Fibroblast of lung (primary cell): ENCODE measurements around the gene RAB3A. TPM values are rescaled to one million over a fixed set of nuclear protein-coding genes. Genes with fewer than 3 reads are reported as not detected.

Source experiments
- DNase-seq, 2 donors: peaks; one replicate each; pipeline versions ENCODE4 v3.0.0 to v3.0.0-alpha.2; 2010; ENCODE audit warnings: low read depth in 2 of 2
- H2AFZ ChIP-seq: 2 replicates; pipeline ENCODE4 v1.5.1; 2012; ENCODE audit warnings: low read length, control low read depth, inconsistent platforms
- H3K27ac ChIP-seq: 2 replicates; pipeline ENCODE4 v1.5.1; 2011; ENCODE audit warnings: low read length, control low read depth; ENCODE audit not compliant: insufficient read depth
- H3K27me3 ChIP-seq: 2 replicates; pipeline ENCODE4 v1.5.1; 2011; ENCODE audit warnings: mild to moderate bottlenecking, low read length; ENCODE audit not compliant: control insufficient read depth, insufficient read depth
- H3K36me3 ChIP-seq: 2 replicates; pipeline ENCODE4 v1.5.1; 2011; ENCODE audit warnings: low read length; ENCODE audit not compliant: control insufficient read depth, insufficient read depth
- H3K4me1 ChIP-seq: 2 replicates; pipeline ENCODE4 v1.5.1; 2011; ENCODE audit warnings: low read length; ENCODE audit not compliant: control insufficient read depth, insufficient read depth; ENCODE audit errors: extremely low read depth
- H3K4me2 ChIP-seq: 2 replicates; pipeline ENCODE4 v1.5.1; 2011; ENCODE audit warnings: low read length, control low read depth; ENCODE audit not compliant: insufficient read depth; ENCODE audit errors: extremely low read depth
- H3K4me3 ChIP-seq, 4 experiments: fragments of 200-600 bp in 1 of 4; sonication (generic) in 1 of 4; replicated peaks in 1 of 4; 2 replicates each; pipeline ENCODE4 v1.5.1; 2011 to 2016; ENCODE audit warnings: low read length in 4 of 4, low read depth in 3 of 4, mild to moderate bottlenecking in 3 of 4, control low read depth in 2 of 4, inconsistent platforms in 1 of 4, mixed read lengths in 1 of 4; ENCODE audit not compliant: insufficient read depth in 1 of 4; ENCODE audit errors: control extremely low read depth in 1 of 4
- H3K79me2 ChIP-seq: 2 replicates; pipeline ENCODE4 v1.5.1; 2012; ENCODE audit warnings: mild to moderate bottlenecking, low read length, inconsistent platforms; ENCODE audit not compliant: control insufficient read depth, insufficient read depth
- H3K9ac ChIP-seq: 2 replicates; pipeline ENCODE4 v1.5.1; 2011; ENCODE audit warnings: mild to moderate bottlenecking, low read length, control low read depth; ENCODE audit not compliant: insufficient read depth
- H3K9me3 ChIP-seq: 2 replicates; pipeline ENCODE4 v1.5.1; 2012; ENCODE audit warnings: low read depth, low read length; ENCODE audit not compliant: control insufficient read depth, insufficient read depth
- H4K20me1 ChIP-seq: 2 replicates; pipeline ENCODE4 v1.5.1; 2011; ENCODE audit warnings: low read length; ENCODE audit not compliant: control insufficient read depth, insufficient read depth; ENCODE audit errors: extremely low read depth
- CTCF ChIP-seq, 2 donors: IDR thresholded peaks in 1 of 2; conservative IDR thresholded peaks in 1 of 2; 1 replicate in 1 of 2; 2 replicates in 1 of 2; pipeline ENCODE4 v1.5.1; 2011 to 2012; ENCODE audit warnings: low read length in 2 of 2, control low read depth in 1 of 2, inconsistent platforms in 1 of 2, low read depth in 1 of 2, mild to moderate bottlenecking in 1 of 2
- EZH2 ChIP-seq: IDR thresholded peaks from 2 replicates; pipeline ENCODE4 v1.5.1; 2012; ENCODE audit warnings: low read length, control low read depth, mild to moderate bottlenecking; ENCODE audit errors: missing control alignments
- polyA plus RNA-seq, 2 donors: library from polyadenylated mRNA; depleted of rRNA in 1 of 2; stranded (reverse) in 1 of 2; unstranded in 1 of 2; fragments of >200 nt; gene quantifications; 2 replicates each; pipeline ENCODE4 v1.2.1, GENCODE V29; 2011 to 2012; ENCODE audit warnings: missing spikeins in 1 of 2
- total RNA-seq: library from RNA; depleted of rRNA; stranded (reverse); fragments of >200 nt; gene quantifications from 2 replicates; pipeline ENCODE4 v1.2.1, GENCODE V29; 2014

Gene RAB3A
- total and polyA plus RNA-seq, 2 donors (not counting 1 experiment from before 2014, with no cell fraction given) = 2.0 to 3.6 TPM

DNA sequence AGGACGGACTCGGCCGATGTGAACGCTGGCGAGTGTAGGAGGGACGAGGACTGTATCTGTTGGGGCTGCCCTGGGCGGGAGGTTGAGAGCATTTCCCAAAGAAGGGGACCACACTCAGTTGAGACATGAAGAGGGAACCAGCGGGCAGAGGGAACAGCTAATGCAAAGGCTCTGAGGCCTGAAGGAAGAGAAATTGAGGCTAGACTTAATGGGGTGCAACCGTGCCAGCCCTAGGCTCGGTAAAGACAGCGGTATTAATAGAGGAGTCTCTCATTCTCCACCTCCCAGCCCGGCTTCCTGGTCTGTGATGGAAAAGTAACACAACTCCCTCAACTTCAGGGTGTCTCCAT lies 9.7 kb downstream of the RAB3A start:
- H3K79me2 ChIP-seq = no peaks in the 10 kb centered on the region
- H3K27ac ChIP-seq = peak overlapping the region; percentile 88
- H2AFZ ChIP-seq = no peak overlapping the region
- peak overlapping the region; percentile 59 to 81 (median 74) for H3K4me3 ChIP-seq
- no peak overlapping the region for H3K9ac ChIP-seq
- H3K36me3 ChIP-seq = peaks cover 10% of the 10 kb centered on the region
- no peaks in the 10 kb centered on the region for H4K20me1 ChIP-seq
- no peak for TF ChIP-seq EZH2
- TF ChIP-seq CTCF (conservative IDR thresholded peaks at IDR 0.05 in 1 of 2, IDR thresholded peaks at IDR 0.05 in 1 of 2; ENCODE audit: low read depth in 1 of 2, low read length in 2 of 2) = no peak
- DNase-seq = no peak
- H3K4me2 ChIP-seq = peak overlapping the region; percentile 85
- H3K4me1 ChIP-seq = no peaks in the 10 kb centered on the region
- no peaks in the 10 kb centered on the region for H3K27me3 ChIP-seq
- no peaks in the 10 kb centered on the region for H3K9me3 ChIP-seq

DNA sequence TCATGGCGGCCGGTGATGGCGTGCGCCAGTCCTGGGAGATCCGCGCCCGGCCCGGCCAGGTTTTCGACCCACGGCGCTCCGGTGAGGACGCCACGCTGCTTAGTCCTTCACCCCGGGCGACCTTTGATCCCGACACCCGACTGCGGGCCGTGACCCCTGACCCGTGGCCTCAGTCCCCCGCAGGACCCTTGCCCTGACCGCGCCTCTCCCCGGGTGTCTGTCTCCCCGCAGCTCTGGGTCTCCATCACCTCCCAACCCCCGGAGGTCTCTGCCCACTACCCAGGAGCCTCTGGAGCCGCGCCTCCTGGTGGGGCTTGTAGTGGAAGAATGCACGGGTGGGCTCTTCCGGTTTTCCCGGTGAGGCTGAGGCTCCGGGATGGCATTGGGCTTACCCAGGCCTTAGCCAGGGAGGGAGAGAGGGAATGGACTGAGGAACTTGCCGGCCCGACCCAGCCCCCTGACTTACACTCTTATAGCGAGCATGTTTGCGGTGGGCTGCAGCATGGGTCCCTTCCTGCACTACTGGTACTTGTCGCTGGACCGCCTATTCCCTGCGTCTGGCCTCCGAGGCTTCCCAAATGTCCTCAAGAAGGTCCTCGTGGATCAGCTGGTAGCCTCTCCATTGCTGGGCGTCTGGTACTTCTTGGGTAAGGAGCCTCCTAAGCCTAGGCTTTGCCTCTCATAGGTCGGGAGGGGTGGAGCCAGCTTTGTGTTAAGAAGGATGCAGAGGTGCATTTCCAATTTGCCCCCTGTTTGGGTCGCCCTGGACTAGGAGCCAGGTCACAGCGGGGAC lies 10.3 kb downstream of the RAB3A start:
- H3K4me2 ChIP-seq = peak overlapping the region; percentile 85
- H3K9ac ChIP-seq = peak overlapping the region; percentile 83
- H3K9me3 ChIP-seq = no peaks in the 10 kb centered on the region
- H3K36me3 ChIP-seq = peaks cover 8% of the 10 kb centered on the region
- H4K20me1 ChIP-seq = no peaks in the 10 kb centered on the region
- peak overlapping the region; percentile 88 for H3K27ac ChIP-seq
- no peaks in the 10 kb centered on the region for H3K79me2 ChIP-seq
- H3K4me1 ChIP-seq = no peaks in the 10 kb centered on the region
- peak overlapping the region; percentile 12 for H2AFZ ChIP-seq
- DNase-seq = no peak
- H3K4me3 ChIP-seq = peak overlapping the region; percentile 59 to 81 (median 74)
- TF ChIP-seq CTCF (conservative IDR thresholded peaks at IDR 0.05 in 1 of 2, IDR thresholded peaks at IDR 0.05 in 1 of 2; ENCODE audit: low read depth in 1 of 2, low read length in 2 of 2) (no peak), EZH2 (no peak)
- no peaks in the 10 kb centered on the region for H3K27me3 ChIP-seq

DNA sequence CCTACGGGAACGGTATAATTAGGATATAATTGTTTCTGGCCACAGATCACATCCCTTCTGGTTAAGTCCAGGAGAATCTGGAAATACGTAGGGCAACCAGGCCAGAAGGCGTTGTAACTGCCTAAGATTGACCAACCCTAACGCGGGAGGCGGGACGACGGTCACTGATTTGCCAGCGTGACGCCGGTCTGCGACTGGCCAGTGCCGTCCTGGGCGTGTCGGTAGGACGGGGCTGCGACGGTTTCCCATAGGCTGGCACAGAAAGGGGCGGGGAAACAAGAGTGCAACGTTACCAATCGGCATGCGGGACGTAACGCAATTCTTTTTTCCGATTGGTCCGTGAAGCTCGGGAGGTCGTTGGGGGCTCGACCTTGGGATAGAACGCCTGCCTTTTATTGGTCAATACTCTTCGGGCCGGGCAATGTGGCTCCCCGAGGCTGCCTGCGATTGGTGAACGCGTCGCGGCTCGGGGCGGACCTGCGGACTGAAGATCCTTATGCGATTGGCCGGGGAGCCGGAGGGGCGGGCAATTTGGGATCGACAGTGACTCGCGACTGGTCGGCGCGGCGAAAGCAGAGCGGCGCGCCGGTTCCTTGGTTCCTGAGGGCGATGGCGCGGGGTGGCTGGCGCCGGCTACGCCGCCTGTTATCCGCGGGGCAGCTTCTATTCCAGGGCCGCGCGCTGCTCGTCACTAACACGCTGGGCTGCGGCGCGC lies 11.0 kb downstream of the RAB3A start, which contains the start of gene MPV17L2:
Gene MPV17L2 (plus strand): TSS at position 546 of the 715 bp plus-strand sequence. CDS start 64 bp downstream, at position 610.
- Histone ChIP-seq H3K9ac (peak within 1 kb of the TSS; percentile 83), H2AFZ (peak within 1 kb of the TSS; percentile 18), H3K9me3 (no peaks in the 10 kb centered on the region), H3K4me3 (peak within 1 kb of the TSS; percentile 70 to 88 (median 80)), H3K79me2 (no peaks in the 10 kb centered on the region), H3K27ac (peak within 1 kb of the TSS; percentile 88), H3K36me3 (peaks cover 2% of the 10 kb centered on the region), H3K4me2 (peak within 1 kb of the TSS; percentile 85), H3K27me3 (no peaks in the 10 kb centered on the region), H4K20me1 (no peaks in the 10 kb centered on the region), H3K4me1 (no peaks in the 10 kb centered on the region)
- no peak for TF ChIP-seq CTCF (conservative IDR thresholded peaks at IDR 0.05 in 1 of 2, IDR thresholded peaks at IDR 0.05 in 1 of 2; ENCODE audit: low read depth in 1 of 2, low read length in 2 of 2)
- peak; percentile 93 for TF ChIP-seq EZH2
- DNase-seq = peak; percentile 100
